Endodermal cell (in vitro differentiated cells): ENCODE data around the gene STMN3. TPM values are rescaled to one million over a fixed set of nuclear protein-coding genes. Genes with fewer than 3 reads are reported as not detected.

Experiments used
- DNase-seq: peaks from one replicate; pipeline ENCODE4 v3.0.0-alpha.2; 2017
- H3K27ac ChIP-seq: 2 replicates; pipeline ENCODE4 v1.5.1; 2013; ENCODE audit warnings: mild to moderate bottlenecking, low read depth, low read length, moderate library complexity
- H3K27me3 ChIP-seq: 2 replicates; pipeline ENCODE4 v1.6.1; 2013; ENCODE audit warnings: mild to moderate bottlenecking, low read length, moderate library complexity; ENCODE audit not compliant: insufficient read depth, control insufficient read depth, poor library complexity, severe bottlenecking
- H3K36me3 ChIP-seq: 2 replicates; pipeline ENCODE4 v1.7.0; 2013; ENCODE audit warnings: mild to moderate bottlenecking, low read length, moderate library complexity; ENCODE audit not compliant: control insufficient read depth, insufficient read depth
- H3K4me1 ChIP-seq: one replicate; pipeline ENCODE4 v1.7.0; 2013; ENCODE audit warnings: low read length; ENCODE audit not compliant: control insufficient read depth, insufficient read depth
- H3K4me3 ChIP-seq: 2 replicates; pipeline ENCODE4 v1.5.1; 2013; ENCODE audit warnings: mild to moderate bottlenecking, low read length, moderate library complexity
- H3K9ac ChIP-seq: 2 replicates; pipeline ENCODE4 v1.6.1; 2013; ENCODE audit warnings: mild to moderate bottlenecking, low read length, moderate library complexity; ENCODE audit not compliant: poor library complexity, severe bottlenecking; ENCODE audit errors: extremely low read depth
- H3K9me3 ChIP-seq: 2 replicates; pipeline ENCODE4 v1.6.1; 2013; ENCODE audit warnings: mild to moderate bottlenecking, low read length, moderate library complexity; ENCODE audit not compliant: control insufficient read depth
- H3K27ac Mint-ChIP-seq: 2 replicates; pipeline ENCODE4 v1.8.0; 2020; ENCODE audit warnings: mixed read lengths
- H3K27me3 Mint-ChIP-seq: 2 replicates; pipeline ENCODE4 v1.8.0; 2021; ENCODE audit warnings: mild to moderate bottlenecking, mixed read lengths; ENCODE audit not compliant: insufficient read depth
- H3K36me3 Mint-ChIP-seq: 2 replicates; pipeline ENCODE4 v1.8.0; 2020; ENCODE audit warnings: low read depth, mixed read lengths
- H3K4me1 Mint-ChIP-seq: 2 replicates; pipeline ENCODE4 v1.8.0; 2020; ENCODE audit warnings: mixed read lengths
- H3K4me3 Mint-ChIP-seq: 2 replicates; pipeline ENCODE4 v1.8.0; 2020; ENCODE audit warnings: mild to moderate bottlenecking, moderate library complexity, mixed read lengths
- H3K9me3 Mint-ChIP-seq: 2 replicates; pipeline ENCODE4 v1.8.0; 2020; ENCODE audit warnings: mild to moderate bottlenecking, mixed read lengths
- WGBS, 2 experiments: methylation state at CpG; one replicate each; pipeline versions ENCODE4 v1.1.5 to v1.1.7; 2013; ENCODE audit warnings: missing lambda C conversion rate in 2 of 2, mixed read lengths in 1 of 2; ENCODE audit not compliant: insufficient coverage in 1 of 2, insufficient read length in 1 of 2; 5-methylcytosine and 5-hydroxymethylcytosine counted together
- total RNA-seq, 2 donors: library from RNA; stranded (reverse); fragmentation: NEBNext Ultra II Directional in 1 of 2; extraction: Animal tissue kit (Norgen Biotek cat#: 25700) in 1 of 2; gene quantifications; 2 replicates in 1 of 2; 3 replicates in 1 of 2; pipeline ENCODE4 v1.2.1, GENCODE V29; 2021
- TF ChIP-seq, protein P1 (sequence below): fragments of 200-600 bp; sonication (generic); conservative IDR thresholded peaks from 2 replicates; pipeline ENCODE4 v1.5.0; 2021; ENCODE audit warnings: antibody characterized with exemption, mild to moderate bottlenecking

The STMN3 gene
- total RNA-seq, 2 donors from 2014 or later: 6.7 to 18.3 TPM

DNA sequence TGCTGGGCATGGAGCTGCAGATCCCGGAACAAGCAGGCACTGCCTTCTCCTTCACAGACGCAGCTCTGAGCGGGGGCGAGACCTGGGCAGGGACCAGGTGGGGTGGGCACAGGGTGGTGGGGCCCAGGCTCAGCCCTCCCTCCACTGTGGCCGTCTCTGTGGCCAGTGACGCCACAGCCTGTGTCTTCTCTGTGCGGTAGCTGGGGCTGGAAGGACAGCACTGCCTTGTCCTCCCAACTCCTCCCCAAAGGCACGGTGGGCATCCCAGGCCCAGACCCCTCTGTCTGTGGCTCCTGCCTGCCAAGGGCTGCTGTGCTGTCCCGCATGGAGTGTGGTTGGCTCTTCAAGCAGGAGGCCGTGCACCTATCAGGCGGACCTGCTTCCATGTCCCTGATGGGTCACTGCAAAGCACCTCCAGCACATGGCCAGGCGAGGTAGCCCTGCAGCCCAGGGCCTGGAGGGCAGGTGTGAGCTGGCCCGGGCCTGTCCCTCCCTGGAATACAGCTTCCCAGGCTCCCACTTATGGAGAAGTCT, 28.5 kb upstream of the STMN3 start:
- no peak overlapping the region for H3K27ac Mint-ChIP-seq
- 93 to 98% methylated on average over 6 to 13 of the region's 13 CpGs for WGBS, 2 experiments
- peaks cover 5% of the 10 kb centered on the region for H3K36me3 ChIP-seq
- no peak overlapping the region for H3K27ac ChIP-seq
- H3K36me3 Mint-ChIP-seq: peaks cover 9% of the 10 kb centered on the region
- H3K9me3 ChIP-seq: no peaks in the 10 kb centered on the region
- TF ChIP-seq, protein P1, sequence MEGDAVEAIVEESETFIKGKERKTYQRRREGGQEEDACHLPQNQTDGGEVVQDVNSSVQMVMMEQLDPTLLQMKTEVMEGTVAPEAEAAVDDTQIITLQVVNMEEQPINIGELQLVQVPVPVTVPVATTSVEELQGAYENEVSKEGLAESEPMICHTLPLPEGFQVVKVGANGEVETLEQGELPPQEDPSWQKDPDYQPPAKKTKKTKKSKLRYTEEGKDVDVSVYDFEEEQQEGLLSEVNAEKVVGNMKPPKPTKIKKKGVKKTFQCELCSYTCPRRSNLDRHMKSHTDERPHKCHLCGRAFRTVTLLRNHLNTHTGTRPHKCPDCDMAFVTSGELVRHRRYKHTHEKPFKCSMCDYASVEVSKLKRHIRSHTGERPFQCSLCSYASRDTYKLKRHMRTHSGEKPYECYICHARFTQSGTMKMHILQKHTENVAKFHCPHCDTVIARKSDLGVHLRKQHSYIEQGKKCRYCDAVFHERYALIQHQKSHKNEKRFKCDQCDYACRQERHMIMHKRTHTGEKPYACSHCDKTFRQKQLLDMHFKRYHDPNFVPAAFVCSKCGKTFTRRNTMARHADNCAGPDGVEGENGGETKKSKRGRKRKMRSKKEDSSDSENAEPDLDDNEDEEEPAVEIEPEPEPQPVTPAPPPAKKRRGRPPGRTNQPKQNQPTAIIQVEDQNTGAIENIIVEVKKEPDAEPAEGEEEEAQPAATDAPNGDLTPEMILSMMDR: no peak
- no peak for DNase-seq
- H3K9ac ChIP-seq: no peak overlapping the region
- H3K4me1 ChIP-seq: no peaks in the 10 kb centered on the region
- no peaks in the 10 kb centered on the region for H3K27me3 Mint-ChIP-seq
- no peaks in the 10 kb centered on the region for H3K9me3 Mint-ChIP-seq
- no peak overlapping the region for H3K4me3 ChIP-seq
- H3K4me1 Mint-ChIP-seq: no peaks in the 10 kb centered on the region
- no peaks in the 10 kb centered on the region for H3K27me3 ChIP-seq
- H3K4me3 Mint-ChIP-seq: no peak overlapping the region

DNA sequence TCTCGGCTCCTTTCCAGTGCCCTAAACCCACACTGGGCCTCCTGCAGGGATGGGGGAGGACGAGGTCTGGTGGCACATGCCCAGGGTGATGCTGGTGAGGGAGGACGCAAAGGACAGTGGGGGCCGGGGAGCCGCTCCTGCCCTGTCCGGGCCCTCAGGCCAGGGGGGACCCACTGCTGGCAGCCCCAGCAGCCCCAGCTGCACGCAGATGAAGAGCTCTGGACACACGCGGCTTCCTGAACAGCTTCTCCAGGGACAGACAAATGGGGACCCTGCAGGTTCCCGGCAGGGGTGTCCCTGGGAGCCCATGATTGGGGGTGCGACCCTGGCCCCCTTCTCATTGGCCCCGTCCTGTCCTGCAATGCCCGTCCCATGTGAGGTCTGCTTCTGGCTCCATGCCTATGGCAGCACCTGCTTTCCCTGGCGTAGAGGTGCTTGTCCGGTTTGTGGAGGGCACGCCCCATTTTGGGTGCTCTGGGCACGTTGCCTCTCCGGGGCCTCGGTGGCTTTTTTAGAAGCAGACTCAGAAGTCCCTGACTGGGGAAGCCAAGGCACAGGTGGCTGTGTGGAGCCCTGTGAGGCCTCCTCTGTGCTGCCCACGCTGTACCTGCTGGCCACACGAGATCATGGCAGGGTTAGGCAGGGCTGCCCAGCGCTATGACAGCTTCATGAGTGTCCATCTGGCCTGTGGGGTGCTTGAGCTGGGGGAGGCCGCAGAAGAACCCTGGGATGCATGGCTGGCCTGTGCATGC, 27.8 kb upstream of the STMN3 start:
- no peaks in the 10 kb centered on the region for H3K27me3 ChIP-seq
- Mint-ChIP-seq H3K36me3 (peaks cover 14% of the 10 kb centered on the region), H3K4me3 (no peak overlapping the region), H3K27me3 (no peaks in the 10 kb centered on the region), H3K4me1 (no peaks in the 10 kb centered on the region), H3K9me3 (no peaks in the 10 kb centered on the region), H3K27ac (no peak overlapping the region)
- H3K36me3 ChIP-seq: peaks cover 5% of the 10 kb centered on the region
- 90 to 95% methylated on average over 21 to 23 of the region's 23 CpGs for WGBS, 2 experiments
- no peak overlapping the region for H3K4me3 ChIP-seq
- H3K9me3 ChIP-seq: no peaks in the 10 kb centered on the region
- H3K27ac ChIP-seq: no peak overlapping the region
- DNase-seq: no peak
- H3K9ac ChIP-seq: no peak overlapping the region
- no peaks in the 10 kb centered on the region for H3K4me1 ChIP-seq
- TF ChIP-seq, protein P1: no peak

DNA sequence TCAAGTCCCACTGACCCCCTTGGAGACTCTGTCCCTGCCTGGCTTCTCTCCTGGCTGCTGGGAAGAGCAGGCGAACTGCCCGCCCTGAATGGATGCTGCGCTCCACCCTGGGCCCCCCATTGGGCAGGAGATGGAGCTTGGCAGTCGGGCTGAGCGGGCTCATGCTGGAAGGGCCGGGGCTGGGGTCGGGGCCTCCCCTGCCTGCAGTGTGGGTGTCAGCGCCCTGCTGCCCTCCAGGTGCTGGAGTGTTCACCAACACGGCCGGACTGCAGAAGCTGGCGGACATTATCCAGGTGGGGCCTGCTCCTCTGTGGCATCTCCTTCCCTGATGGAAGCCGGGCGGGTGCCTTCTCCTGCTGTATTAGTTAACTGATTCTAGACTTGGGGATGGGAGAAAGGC, 27.2 kb upstream of the STMN3 start:
- no peak overlapping the region for H3K9ac ChIP-seq
- H3K9me3 ChIP-seq: no peaks in the 10 kb centered on the region
- 92 to 96% methylated on average over 12 to 13 of the region's 13 CpGs for WGBS, 2 experiments
- no peak overlapping the region for H3K4me3 ChIP-seq
- Mint-ChIP-seq H3K9me3 (no peaks in the 10 kb centered on the region), H3K27me3 (no peaks in the 10 kb centered on the region), H3K36me3 (peaks cover 19% of the 10 kb centered on the region), H3K27ac (no peak overlapping the region), H3K4me3 (no peak overlapping the region), H3K4me1 (no peaks in the 10 kb centered on the region)
- DNase-seq: no peak
- no peaks in the 10 kb centered on the region for H3K4me1 ChIP-seq
- H3K27ac ChIP-seq: no peak overlapping the region
- H3K36me3 ChIP-seq: peaks cover 5% of the 10 kb centered on the region
- TF ChIP-seq, protein P1: no peak
- H3K27me3 ChIP-seq: no peaks in the 10 kb centered on the region
